ENCODE data around the gene DLL1.

- TF ChIP-seq CTCF (IDR thresholded peaks at IDR 0.05; ENCODE audit: borderline replicate concordance, extremely low read depth, low read length, poor library complexity, severe bottlenecking) (no peak), EZH2 (IDR thresholded peaks at IDR 0.05; ENCODE audit: borderline replicate concordance, low read depth, low read length, severe bottlenecking) (no peak)
Measured at GRCh38 chr6:170237999-170238740, 52.7 kb downstream of the DLL1 start.

Measured in DND-41 (cell line).